ENCODE data around the gene TAF6. TPM values are rescaled to one million over a fixed set of nuclear protein-coding genes. Genes with fewer than 3 reads are reported as not detected.

Gene TAF6
- total RNA-seq, 1 donor from 2014 or later: 80.5 TPM

DNA sequence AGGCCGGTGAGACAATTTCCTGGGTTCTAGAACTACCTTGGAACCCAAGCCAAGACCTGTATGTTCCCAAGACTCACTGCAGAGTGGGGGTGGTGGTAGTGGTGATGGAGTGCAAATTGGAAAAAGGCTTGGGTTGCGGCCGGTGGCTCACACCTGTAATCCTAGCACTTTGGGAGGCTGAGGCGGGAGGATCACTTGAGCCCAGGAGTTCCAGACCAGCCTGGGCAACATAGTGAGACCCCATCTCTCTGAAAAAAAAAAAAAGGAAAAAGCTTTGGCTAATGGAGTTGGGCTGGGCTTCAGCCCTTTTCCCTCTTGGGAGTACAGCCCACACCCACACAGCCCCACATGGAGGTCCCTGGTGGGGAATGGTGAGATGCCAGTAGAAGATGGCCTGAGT lies 13.6 kb downstream of the TAF6 start:
- TF ChIP-seq, protein P1, sequence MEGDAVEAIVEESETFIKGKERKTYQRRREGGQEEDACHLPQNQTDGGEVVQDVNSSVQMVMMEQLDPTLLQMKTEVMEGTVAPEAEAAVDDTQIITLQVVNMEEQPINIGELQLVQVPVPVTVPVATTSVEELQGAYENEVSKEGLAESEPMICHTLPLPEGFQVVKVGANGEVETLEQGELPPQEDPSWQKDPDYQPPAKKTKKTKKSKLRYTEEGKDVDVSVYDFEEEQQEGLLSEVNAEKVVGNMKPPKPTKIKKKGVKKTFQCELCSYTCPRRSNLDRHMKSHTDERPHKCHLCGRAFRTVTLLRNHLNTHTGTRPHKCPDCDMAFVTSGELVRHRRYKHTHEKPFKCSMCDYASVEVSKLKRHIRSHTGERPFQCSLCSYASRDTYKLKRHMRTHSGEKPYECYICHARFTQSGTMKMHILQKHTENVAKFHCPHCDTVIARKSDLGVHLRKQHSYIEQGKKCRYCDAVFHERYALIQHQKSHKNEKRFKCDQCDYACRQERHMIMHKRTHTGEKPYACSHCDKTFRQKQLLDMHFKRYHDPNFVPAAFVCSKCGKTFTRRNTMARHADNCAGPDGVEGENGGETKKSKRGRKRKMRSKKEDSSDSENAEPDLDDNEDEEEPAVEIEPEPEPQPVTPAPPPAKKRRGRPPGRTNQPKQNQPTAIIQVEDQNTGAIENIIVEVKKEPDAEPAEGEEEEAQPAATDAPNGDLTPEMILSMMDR (IDR thresholded peaks at IDR 0.05; ENCODE audit: insufficient read depth, low read length, poor library complexity, severe bottlenecking): no peak
- no peaks in the 10 kb centered on the region for H3K27me3 ChIP-seq (ENCODE audit: control insufficient read depth, insufficient read depth, low read length)
- DNase-seq (ENCODE audit: low read depth): no peak
- H3K4me3 ChIP-seq (ENCODE audit: low read depth, low read length): no peak overlapping the region
- H3K36me3 ChIP-seq (ENCODE audit: control insufficient read depth, insufficient read depth, low read length): peaks cover 3% of the 10 kb centered on the region

DNA sequence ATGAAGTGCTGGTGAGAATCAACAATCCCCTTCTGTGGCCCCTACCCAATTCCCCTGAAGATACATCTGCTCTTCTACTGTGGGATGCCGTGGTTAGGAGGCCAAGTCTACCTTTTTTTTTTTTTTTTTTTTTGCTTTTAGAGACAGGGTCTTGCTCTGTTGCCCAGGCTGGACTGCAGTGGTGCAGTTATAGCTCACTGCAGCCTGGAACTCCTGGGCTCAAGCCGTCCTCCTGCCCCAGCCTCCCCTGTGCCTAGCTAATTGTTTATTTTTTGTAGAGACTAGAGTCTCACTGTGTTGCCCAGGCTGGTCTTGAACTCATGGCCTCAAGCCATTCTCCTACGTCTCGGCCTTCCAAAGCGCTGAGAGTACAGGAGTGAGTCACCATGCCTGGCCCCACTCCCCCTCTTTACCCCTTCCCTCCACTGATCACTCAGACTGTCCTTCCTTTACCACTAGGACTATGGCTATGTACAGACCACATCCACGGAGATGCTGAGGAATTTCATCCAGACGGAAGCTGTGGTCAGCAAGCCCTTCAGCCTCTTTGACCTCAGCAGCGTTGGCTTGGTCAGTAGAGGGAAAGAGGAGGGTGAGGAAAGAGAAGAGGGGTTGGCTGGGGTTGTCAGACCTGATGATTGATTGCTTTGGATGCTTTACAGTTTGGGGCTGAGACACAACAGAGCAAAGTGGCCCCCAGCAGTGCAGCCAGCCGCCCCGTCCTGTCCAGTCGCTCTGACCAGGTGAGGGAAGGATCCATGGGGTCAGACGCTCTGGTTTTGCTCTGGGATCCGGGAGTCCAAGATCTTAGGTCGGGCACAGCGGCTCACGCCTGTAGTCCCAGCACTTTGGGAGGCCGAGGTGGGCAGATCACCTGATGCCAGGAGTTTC lies 16.0 kb downstream of the TAF6 start:
- Histone ChIP-seq H3K27me3 (ENCODE audit: control insufficient read depth, insufficient read depth, low read length) (no peaks in the 10 kb centered on the region), H3K36me3 (ENCODE audit: control insufficient read depth, insufficient read depth, low read length) (peaks cover 7% of the 10 kb centered on the region), H3K4me3 (ENCODE audit: low read depth, low read length) (no peak overlapping the region)
- TF ChIP-seq, protein P1 (IDR thresholded peaks at IDR 0.05; ENCODE audit: insufficient read depth, low read length, poor library complexity, severe bottlenecking): no peak
- DNase-seq (ENCODE audit: low read depth): no peak

DNA sequence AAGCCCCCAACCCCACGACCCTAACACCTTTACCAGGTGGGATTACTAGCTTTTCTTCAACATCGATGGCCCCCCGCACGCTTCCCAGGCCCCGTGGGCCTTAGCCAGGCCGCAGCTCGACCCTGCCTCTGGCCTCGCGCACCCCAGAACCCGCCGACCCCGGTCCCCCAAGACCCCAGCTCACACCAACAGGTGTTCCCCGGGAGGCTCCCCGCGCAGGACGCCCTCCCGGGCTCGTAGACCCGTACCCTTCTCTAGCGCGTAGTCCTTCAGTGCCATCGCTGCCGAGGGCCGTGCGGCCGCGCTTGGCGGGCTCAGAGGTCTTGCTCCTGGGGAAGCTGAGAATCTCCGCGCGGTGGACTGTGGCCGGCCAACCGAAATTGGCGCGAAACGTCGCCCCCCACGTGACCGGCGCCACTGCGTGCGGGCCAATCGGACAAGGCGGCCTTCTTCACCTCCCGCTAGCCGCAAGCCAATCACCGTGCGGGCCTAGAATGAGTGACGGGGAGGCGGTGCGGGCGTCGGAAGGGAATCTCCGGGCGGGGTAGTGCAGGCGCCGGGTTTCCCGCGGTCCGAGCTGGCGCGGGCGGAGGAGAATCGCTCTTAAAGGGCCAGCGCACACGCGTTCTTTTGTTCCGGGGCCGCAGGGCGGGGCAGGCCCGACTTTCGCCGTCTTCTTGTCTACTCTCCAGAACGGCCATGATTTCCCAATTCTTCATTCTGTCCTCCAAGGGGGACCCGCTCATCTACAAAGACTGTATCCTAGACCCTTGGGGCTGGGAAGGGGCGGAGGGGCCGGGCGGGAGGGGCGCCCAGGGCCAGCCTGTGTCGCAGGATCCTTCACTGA lies 17.9 kb downstream of the TAF6 start, which contains the start of the genes AP4M1 and MCM7:
Gene AP4M1 (plus strand): TSS at position 628 of the 847 bp plus-strand sequence. CDS start 72 bp downstream, at position 700.
Gene MCM7 (minus strand): TSS at position 382 of the 847 bp plus-strand sequence. CDS start 103 bp downstream, at position 279.
- H3K27me3 ChIP-seq (ENCODE audit: control insufficient read depth, insufficient read depth, low read length): no peaks in the 10 kb centered on the region
- peak; percentile 91 for DNase-seq (ENCODE audit: low read depth)
- TF ChIP-seq, protein P1 (IDR thresholded peaks at IDR 0.05; ENCODE audit: insufficient read depth, low read length, poor library complexity, severe bottlenecking): no peak
- H3K36me3 ChIP-seq (ENCODE audit: control insufficient read depth, insufficient read depth, low read length): peaks cover 11% of the 10 kb centered on the region
- peak within 1 kb of the TSS; percentile 98 for H3K4me3 ChIP-seq (ENCODE audit: low read depth, low read length)

DNA sequence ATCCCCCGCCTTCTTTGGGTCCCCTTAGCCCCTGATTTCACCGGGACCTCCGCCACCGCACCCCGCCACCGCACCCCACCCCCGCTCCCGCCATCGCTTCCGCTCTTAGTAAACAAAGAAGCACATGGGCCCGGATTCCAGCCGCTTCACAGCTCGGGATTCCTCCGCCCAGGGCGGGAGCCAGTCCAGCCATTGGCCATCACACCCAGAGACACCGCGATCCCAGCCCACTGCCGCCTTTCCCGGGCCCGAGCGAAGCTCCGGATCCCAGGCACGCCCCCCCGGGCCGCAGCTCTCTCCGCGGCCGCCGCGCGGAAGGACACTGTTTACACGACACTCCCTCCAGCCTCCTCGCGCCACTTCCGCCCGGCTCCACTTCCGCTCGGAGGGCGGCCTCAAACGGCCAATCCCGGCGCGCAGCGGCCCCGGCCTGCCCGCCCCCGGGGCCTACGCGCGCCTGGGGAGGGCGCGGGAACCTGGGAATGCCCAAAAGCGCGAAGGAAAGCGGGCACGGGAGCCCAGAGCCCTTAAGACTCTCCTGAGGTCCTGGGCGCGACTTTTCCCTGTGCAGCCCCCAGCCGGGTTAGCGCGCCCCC lies 18.6 kb downstream of the TAF6 start:
- Histone ChIP-seq H3K27me3 (ENCODE audit: control insufficient read depth, insufficient read depth, low read length) (no peaks in the 10 kb centered on the region), H3K36me3 (ENCODE audit: control insufficient read depth, insufficient read depth, low read length) (peaks cover 11% of the 10 kb centered on the region), H3K4me3 (ENCODE audit: low read depth, low read length) (peak overlapping the region; percentile 98)
- peak; percentile 76 for DNase-seq (ENCODE audit: low read depth)
- TF ChIP-seq, protein P1 (IDR thresholded peaks at IDR 0.05; ENCODE audit: insufficient read depth, low read length, poor library complexity, severe bottlenecking): no peak

DNA sequence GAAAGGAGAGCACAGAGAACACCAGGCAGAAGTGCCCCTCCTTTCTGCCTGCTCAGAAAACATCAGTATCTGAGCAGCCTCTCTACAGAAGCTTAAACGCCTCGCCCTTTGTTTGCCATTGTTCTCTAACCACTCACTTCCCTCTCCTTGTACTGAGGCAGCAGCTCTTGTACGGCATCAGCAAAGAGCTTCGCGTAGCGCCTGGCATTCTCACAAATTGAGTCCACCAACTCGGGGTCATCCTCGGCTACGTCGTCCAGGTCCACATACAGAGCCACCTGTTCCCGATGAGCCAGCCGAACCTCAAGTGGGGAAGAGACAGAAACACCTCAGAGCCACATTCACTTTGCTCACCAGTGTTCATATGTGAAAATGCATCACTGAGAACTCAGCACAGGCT lies 19.7 kb downstream of the TAF6 start:
- no peaks in the 10 kb centered on the region for H3K27me3 ChIP-seq (ENCODE audit: control insufficient read depth, insufficient read depth, low read length)
- TF ChIP-seq, protein P1 (IDR thresholded peaks at IDR 0.05; ENCODE audit: insufficient read depth, low read length, poor library complexity, severe bottlenecking): no peak
- H3K36me3 ChIP-seq (ENCODE audit: control insufficient read depth, insufficient read depth, low read length): peaks cover 12% of the 10 kb centered on the region
- DNase-seq (ENCODE audit: low read depth): no peak
- peak overlapping the region; percentile 98 for H3K4me3 ChIP-seq (ENCODE audit: low read depth, low read length)

Data from kidney epithelial cell (primary cell).